Activated CD8-positive, alpha-beta memory T cell treated with anti-CD3 and anti-CD28 coated beads, Interleukin-2, amount 10 ng/mL, durations not matched to agents 7 days and 5 days (primary cell): ENCODE measurements around the gene DMXL2. TPM values are rescaled to one million over a fixed set of nuclear protein-coding genes. Genes with fewer than 3 reads are reported as not detected.
A peak's percentile ranks its signal among the peaks of the same experiment; 100 is the strongest.
"Not testable (repeated sequence)": the region's sequence is repeated elsewhere in the genome, so short reads cannot be mapped to it uniquely, and the experiment has no call there.

Experiments
- ATAC-seq: fragments of 150-1000 bp; cut with Tn5 transposase; one replicate; pipeline ENCODE4 v1.10.0; 2021; ENCODE audit warnings: moderate library complexity
- CTCF ChIA-PET: fragments of 350-600 bp; sonication (Branson Sonifier 250); formaldehyde crosslinking; loops from one replicate; lab custom pipeline; 2021; ENCODE audit warnings: antibody characterized with exemption; lab: Charles Lee
- DNase-seq: peaks from one replicate; pipeline ENCODE4 v3.0.0-alpha.2; 2020
- H3K27ac Mint-ChIP-seq: one replicate; pipeline ENCODE4 v1.8.0; 2021; ENCODE audit warnings: mild to moderate bottlenecking, mixed read lengths
- H3K27me3 Mint-ChIP-seq: one replicate; pipeline ENCODE4 v1.8.0; 2021; ENCODE audit warnings: mixed read lengths
- H3K36me3 Mint-ChIP-seq: one replicate; pipeline ENCODE4 v1.8.0; 2021; ENCODE audit warnings: mild to moderate bottlenecking, mixed read lengths
- H3K4me1 Mint-ChIP-seq: one replicate; pipeline ENCODE4 v1.8.0; 2021; ENCODE audit warnings: mixed read lengths
- H3K4me3 Mint-ChIP-seq: one replicate; pipeline ENCODE4 v1.8.0; 2021; ENCODE audit warnings: mild to moderate bottlenecking, moderate library complexity, mixed read lengths
- H3K9me3 Mint-ChIP-seq: one replicate; pipeline ENCODE4 v1.8.0; 2022; ENCODE audit warnings: low read depth, mixed read lengths
- total RNA-seq, 2 experiments: library from RNA; stranded (reverse); gene quantifications; one replicate each; pipeline ENCODE4 v1.2.3, GENCODE V29; 2021

DMXL2 gene, protein sequence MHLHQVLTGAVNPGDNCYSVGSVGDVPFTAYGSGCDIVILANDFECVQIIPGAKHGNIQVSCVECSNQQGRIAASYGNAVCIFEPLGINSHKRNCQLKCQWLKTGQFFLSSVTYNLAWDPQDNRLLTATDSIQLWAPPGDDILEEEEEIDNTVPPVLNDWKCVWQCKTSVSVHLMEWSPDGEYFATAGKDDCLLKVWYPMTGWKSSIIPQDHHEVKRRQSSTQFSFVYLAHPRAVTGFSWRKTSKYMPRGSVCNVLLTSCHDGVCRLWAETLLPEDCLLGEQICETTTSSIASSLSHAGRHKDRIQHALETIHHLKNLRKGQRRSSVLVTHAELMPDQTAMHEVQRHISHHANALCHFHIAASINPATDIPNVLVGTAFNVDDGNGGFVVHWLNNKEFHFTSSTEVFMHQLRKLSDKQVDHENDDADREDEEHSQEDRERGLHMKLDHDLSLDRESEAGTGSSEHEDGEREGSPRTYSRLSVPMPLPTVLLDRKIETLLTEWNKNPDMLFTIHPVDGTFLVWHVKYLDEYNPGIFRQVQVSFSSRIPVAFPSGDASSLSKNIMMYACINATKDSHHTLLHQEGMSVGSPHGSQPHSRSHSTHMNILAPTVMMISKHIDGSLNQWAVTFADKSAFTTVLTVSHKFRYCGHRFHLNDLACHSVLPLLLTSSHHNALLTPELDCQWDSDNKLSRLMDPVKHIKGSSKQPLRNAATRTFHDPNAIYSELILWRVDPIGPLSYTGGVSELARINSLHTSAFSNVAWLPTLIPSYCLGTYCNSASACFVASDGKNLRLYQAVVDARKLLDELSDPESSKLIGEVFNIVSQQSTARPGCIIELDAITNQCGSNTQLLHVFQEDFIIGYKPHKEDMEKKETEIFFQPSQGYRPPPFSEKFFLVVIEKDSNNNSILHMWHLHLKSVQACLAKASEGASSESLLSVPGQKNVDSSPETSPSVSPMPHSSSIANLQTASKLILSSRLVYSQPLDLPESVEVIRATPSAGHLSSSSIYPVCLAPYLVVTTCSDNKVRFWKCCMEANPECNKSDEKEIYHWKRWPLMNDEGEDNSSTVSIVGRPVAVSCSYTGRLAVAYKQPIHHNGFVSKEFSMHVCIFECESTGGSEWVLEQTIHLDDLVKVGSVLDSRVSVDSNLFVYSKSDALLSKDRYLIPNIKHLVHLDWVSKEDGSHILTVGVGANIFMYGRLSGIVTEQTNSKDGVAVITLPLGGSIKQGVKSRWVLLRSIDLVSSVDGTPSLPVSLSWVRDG (N-terminal part only)
- total RNA-seq: 10 to 100 TPM in 1 of 2 experiments, 1 to 10 TPM in 1; 7.3 to 10.4 TPM

DNA sequence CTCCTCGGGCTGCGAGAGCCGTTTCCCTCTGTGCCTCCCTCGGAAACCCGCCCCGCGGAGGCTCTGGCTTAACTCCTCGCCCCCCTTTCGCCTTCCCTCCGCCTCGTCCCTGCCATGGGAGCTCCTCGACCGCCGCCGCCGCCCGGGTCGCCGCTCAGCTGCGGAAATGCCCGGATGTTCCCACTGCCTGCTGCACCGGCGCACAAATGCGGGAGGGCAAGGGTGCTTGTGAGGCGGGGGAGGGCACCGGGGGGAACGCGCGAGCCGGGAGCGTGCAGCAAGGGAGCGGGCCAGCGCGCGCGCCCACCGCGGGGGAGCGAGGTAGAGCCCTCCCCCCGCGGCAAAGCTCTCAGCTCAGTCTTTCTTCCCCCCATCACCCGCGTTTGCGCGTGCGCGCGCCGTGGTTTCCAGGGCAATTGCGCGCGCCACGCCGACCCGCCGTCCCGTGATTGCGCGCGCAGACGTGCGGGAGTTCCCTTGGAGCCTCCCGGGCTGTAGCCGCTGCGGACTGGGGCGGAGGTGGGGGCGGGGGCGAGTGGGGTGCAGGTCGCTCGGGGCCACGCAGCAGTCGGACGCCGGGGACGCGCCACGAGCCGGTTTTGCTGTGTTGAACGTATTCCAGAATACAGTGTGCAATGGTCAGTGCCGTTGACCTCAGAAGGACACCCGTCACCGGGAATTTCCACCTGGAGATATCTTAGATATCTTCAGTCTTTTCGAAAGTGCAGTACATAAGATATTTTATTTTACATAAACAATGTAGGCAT lies at the start of gene DMXL2:
Gene DMXL2 (minus strand): TSS at position 168 of the 767 bp plus-strand sequence. CDS start 226 bp downstream, outside the sequence.
- H3K27ac Mint-ChIP-seq: peak within 1 kb of the TSS; percentile 76
- CTCF ChIA-PET: interaction anchor here (0.9 to 2.4 kb wide), 8 partner anchors 9 to 153 kb away, joined by 3 to 13 read pairs (median 4); no protein-coding TSS in a partner anchor
- H3K27me3 Mint-ChIP-seq: peaks cover 44% of the 10 kb centered on the region
- H3K36me3 Mint-ChIP-seq: no peaks in the 10 kb centered on the region
- peak; percentile 76 for ATAC-seq
- H3K4me3 Mint-ChIP-seq: peak within 1 kb of the TSS; percentile 83
- H3K9me3 Mint-ChIP-seq: no peaks in the 10 kb centered on the region
- H3K4me1 Mint-ChIP-seq: peaks cover 21% of the 10 kb centered on the region
- DNase-seq: peak; percentile 80

DNA sequence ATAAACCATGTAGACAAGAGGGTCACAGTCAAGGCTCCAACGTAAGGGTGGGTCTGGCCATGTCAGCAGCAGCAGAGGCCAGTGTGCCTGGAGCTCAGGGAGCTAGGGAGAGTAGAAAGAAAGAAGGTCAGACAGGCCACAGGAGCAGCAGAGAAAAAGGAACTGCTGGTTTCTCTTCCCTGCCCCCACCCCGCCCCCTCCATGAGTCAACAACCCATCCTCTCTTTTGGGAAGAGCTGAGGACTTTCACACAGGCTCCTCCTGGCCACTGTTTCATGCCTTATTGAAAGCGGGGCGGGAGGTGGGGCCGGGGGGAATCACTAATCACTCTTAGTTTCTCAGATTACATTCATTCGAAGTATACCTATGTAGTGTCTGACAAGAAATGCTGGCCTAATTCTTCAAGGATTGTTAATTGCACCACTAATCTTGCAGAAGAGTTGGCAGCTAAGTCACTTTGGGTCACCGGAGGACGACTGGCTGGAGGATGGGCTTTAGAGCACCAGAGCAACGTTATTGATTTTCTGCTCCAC lies 49.6 kb upstream of the DMXL2 start:
- ATAC-seq: no peak

DNA sequence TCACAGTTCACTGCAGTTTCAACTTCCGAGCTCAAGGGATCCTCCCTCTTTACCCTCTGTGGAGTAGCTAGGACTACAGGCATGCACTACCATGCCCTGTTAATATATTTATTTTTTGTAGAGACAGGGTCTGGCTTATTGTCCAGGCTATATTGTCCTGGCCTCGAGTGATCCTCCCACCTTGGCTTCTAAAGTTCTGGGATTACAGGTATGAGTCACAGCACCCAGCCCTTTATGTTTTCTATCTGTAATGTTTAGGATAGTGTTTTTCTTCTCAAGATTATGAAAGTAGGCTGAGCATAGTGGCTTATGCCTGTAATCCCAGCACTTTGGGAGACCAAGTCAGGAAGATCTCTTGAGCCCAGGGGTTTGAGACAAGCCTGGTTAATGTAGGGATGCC lies 46.8 kb upstream of the DMXL2 start:
- H3K27me3 Mint-ChIP-seq: peaks cover 30% of the 10 kb centered on the region
- no peak for ATAC-seq
- H3K4me3 Mint-ChIP-seq: no peak overlapping the region
- no peak overlapping the region for H3K27ac Mint-ChIP-seq
- H3K9me3 Mint-ChIP-seq: no peaks in the 10 kb centered on the region
- DNase-seq: no peak
- CTCF ChIA-PET: interaction anchor here (1.9 to 2.8 kb wide), 2 partner anchors 19 to 107 kb away, joined by 7 to 8 read pairs; no protein-coding TSS in a partner anchor
- H3K4me1 Mint-ChIP-seq: peaks cover 4% of the 10 kb centered on the region
- no peaks in the 10 kb centered on the region for H3K36me3 Mint-ChIP-seq

More for the DNA sequence above, 49.6 kb upstream of the DMXL2 start:
- Mint-ChIP-seq H3K27ac (no peak overlapping the region), H3K36me3 (no peaks in the 10 kb centered on the region), H3K27me3 (peaks cover 19% of the 10 kb centered on the region), H3K4me3 (no peak overlapping the region), H3K9me3 (no peaks in the 10 kb centered on the region), H3K4me1 (peaks cover 4% of the 10 kb centered on the region)
- no peak for DNase-seq
- CTCF ChIA-PET: interaction anchor here (2.1 to 2.8 kb wide), 2 partner anchors 104 to 105 kb away, joined by 7 to 10 read pairs; no protein-coding TSS in a partner anchor

DNA sequence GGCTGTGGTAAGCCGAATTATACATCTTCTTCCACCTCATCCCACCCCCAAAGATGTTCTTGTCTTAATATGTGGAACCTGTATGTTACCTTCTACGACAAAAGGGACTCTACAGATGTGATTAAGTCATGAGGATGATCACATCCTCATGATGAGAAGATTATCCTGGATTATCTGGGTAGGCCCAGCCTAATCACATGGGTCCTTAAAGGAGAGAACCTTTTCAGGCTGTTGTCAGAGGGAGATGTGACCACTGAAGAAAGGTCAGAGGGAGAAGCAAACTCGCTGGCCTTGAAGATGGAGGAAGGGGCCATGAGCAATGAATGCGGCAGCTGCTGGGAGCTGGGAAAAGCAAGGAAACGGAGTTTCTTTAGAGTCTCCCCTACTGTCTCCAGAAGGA lies 45.9 kb upstream of the DMXL2 start:
- ATAC-seq (no peak), DNase-seq (no peak)
- CTCF ChIA-PET: no interaction called here
- no peaks in the 10 kb centered on the region for H3K36me3 Mint-ChIP-seq
- peaks cover 4% of the 10 kb centered on the region for H3K4me1 Mint-ChIP-seq
- H3K4me3 Mint-ChIP-seq: no peak overlapping the region
- H3K27me3 Mint-ChIP-seq: peaks cover 30% of the 10 kb centered on the region
- no peaks in the 10 kb centered on the region for H3K9me3 Mint-ChIP-seq
- no peak overlapping the region for H3K27ac Mint-ChIP-seq

DNA sequence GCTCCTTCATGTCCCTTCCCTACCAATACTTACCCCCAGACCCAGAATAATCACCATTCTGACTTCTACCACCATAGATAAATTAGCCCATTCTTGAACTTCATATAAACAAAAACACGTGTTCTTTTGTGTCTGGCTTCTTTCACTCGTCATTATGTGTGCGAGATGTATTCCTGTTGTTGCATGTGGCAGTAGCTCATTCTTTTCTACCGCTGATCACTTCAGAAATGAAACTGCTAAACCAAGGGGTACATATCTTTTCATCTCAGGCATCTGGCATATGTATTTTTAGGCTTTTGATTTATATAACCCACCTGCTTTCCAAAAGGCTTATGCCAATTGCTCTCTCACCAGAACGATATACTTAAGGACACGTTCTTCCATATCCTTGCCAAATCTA lies 44.9 kb upstream of the DMXL2 start:
- DNase-seq (no peak), ATAC-seq (no peak)
- no peak overlapping the region for H3K27ac Mint-ChIP-seq
- H3K27me3 Mint-ChIP-seq: peaks cover 34% of the 10 kb centered on the region
- no peaks in the 10 kb centered on the region for H3K9me3 Mint-ChIP-seq
- no peak overlapping the region for H3K4me3 Mint-ChIP-seq
- CTCF ChIA-PET: interaction anchor here (2.1 kb wide), 1 partner anchor 109 kb away, joined by 9 read pairs; no protein-coding TSS in a partner anchor
- peaks cover 4% of the 10 kb centered on the region for H3K4me1 Mint-ChIP-seq
- no peaks in the 10 kb centered on the region for H3K36me3 Mint-ChIP-seq

DNA sequence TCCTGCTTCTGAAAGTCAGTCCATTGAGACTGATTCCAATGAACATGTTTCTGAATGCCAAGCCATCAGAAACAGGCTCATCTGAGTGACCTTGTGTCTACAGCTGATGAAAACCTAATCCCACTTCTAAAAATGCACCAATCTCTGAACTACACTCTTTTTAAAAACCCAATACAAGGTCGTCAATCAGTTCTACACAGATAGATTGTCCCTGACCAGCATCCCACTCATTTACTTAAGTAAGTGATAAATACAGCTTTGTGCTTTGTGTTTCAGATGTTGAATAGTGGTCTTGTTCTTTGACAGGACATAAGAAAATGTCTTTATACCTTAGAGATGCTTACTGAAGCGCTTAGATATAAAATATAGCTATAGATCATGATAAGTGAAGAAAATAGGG lies 38.5 kb upstream of the DMXL2 start:
- no peak overlapping the region for H3K4me3 Mint-ChIP-seq
- no peaks in the 10 kb centered on the region for H3K4me1 Mint-ChIP-seq
- H3K27me3 Mint-ChIP-seq: peaks cover 15% of the 10 kb centered on the region
- CTCF ChIA-PET: interaction anchor here (1.0 to 1.4 kb wide), 4 partner anchors 14 to 1070 kb away, joined by 3 to 6 read pairs (median 3); no protein-coding TSS in a partner anchor
- H3K36me3 Mint-ChIP-seq: no peaks in the 10 kb centered on the region
- no peak overlapping the region for H3K27ac Mint-ChIP-seq
- ATAC-seq: no peak
- no peak for DNase-seq
- no peaks in the 10 kb centered on the region for H3K9me3 Mint-ChIP-seq

DNA sequence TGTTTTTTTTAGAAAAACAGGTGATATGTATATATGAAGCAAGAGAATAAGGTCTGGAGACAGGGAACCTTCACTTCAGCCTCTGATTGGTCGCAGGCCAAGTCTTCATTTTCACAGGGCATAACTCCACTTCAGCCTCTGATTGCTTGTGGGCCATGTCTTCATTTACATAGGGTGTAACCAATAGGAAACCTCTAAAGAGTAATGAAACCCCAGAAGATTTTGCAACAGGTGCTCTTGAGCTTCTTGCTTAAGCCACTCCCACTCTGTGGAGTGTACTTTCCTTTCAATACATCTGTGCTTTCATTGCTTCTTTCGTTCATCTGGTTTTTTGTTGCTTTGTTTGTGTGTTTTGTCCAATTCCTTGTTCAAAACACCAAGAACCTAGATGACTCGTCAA lies 36.1 kb upstream of the DMXL2 start:
- Mint-ChIP-seq H3K4me1 (no peaks in the 10 kb centered on the region), H3K27me3 (peaks cover 9% of the 10 kb centered on the region), H3K9me3 (no peaks in the 10 kb centered on the region), H3K36me3 (no peaks in the 10 kb centered on the region), H3K27ac (no peak overlapping the region), H3K4me3 (no peak overlapping the region)
- CTCF ChIA-PET: interaction anchor here (1.2 kb wide), 1 partner anchor 9 kb away, joined by 3 read pairs; no protein-coding TSS in a partner anchor
- DNase-seq (no peak), ATAC-seq (no peak)

DNA sequence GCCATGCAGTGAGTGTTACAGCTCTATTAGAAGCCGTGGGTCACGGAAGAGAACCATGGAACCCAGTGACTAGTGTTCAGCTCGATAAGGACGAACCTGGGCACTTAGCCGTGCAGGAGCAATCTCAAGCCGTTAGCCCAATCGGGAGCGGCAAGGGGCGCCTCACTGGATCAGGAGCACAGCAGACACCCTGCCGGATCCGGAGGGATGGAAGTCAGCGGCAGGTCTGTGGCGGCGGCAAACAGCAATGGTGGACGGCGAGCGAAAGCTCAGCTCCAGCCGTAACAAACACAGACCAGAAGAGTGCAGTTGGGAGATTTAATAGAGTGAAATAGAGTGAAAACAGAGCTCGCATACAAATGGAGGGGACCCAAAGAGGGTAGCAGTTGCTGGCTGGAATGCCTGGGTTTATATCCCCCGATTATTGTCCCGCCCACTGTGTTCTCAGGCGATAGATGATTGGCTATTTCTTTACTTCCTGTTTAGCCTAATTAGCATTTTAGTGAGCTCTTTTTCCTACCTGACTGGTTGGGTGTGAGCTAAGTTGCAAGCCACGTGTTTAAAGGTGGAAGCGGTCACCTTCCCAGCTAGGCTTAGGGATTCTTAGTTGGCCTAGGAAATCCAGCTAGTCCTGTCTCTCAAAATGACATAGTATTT lies 33.0 kb upstream of the DMXL2 start:
- ATAC-seq, DNase-seq, H3K4me1 Mint-ChIP-seq, H3K36me3 Mint-ChIP-seq, H3K27me3 Mint-ChIP-seq, H3K27ac Mint-ChIP-seq, H3K9me3 Mint-ChIP-seq, H3K4me3 Mint-ChIP-seq: not testable (repeated sequence)
- CTCF ChIA-PET: interaction anchor here (5.3 kb wide), 1 partner anchor 121 kb away, joined by 32 read pairs; no protein-coding TSS in a partner anchor

DNA sequence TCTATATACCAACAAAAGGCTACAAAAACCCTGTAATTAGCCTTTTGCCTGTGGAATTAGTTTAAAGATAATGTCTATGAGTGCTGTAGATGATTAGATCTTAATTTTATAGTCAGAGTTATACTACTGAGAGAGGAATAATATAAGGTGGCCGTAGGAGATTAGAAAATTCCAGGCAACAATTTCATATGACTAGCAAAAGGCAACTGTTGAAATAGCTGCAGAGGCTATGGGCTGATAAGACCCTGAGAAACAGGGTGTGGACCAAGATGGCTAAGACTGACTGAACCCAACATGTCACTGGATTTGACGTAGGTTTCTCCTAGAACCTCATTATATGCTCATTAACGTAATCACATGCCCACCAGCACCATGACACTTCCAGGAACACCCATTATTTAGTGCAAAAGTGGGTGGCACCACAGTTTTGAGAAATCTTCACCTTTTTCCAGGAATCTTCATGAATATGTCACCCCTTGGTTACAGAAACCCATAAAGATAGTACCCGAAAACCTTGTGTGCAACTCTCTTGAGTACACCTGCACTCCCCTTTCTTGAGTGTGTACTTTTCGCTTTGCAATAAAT lies 29.6 kb upstream of the DMXL2 start:
- H3K36me3 Mint-ChIP-seq: no peaks in the 10 kb centered on the region
- peaks cover 2% of the 10 kb centered on the region for H3K27me3 Mint-ChIP-seq
- CTCF ChIA-PET: interaction anchor here (9.2 kb wide), 1 partner anchor 124 kb away, joined by 216 read pairs; no protein-coding TSS in a partner anchor
- no peak overlapping the region for H3K4me3 Mint-ChIP-seq
- H3K4me1 Mint-ChIP-seq: peaks cover 9% of the 10 kb centered on the region
- no peak for DNase-seq
- ATAC-seq: no peak
- H3K27ac Mint-ChIP-seq: no peak overlapping the region
- H3K9me3 Mint-ChIP-seq: no peaks in the 10 kb centered on the region

DNA sequence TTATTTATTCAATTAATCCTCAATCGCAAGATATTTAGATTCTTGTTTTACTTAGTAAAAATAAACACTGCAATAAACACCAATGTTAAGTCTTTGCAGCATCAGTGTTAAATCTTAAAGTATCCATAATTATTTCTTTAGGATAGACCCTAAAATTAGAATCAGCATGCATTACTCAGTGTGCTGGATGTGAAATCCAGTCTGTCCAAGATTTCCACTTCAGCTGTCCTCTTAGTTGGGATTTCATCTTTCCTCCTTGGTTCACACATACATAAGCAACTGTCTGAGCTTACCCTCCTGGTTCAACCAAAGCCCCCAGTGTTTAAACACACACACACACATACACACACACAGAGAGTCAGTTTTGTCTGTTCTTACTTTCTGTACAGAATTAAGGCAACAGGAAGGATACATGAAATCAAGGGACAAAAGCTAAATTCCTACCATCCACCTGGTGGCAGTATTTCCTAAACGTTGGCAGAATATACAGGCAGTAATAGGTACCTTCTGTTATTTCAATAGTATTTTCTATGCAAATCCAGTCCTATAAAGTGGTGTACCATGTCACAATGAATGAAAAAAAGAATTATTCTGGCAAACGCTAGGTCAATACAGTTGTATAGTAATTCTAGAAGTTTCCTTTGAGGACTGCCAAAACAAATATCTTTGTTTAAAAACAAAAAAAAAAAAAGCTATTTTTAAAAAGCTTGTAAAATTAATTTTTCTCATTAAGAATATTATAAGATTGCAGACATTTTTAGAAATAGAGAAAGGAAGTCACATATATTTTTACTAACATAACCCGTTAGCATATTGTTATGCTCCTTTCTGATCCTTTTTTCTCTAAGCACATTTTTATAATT lies 27.3 kb upstream of the DMXL2 start:
- Mint-ChIP-seq H3K27me3 (peaks cover 2% of the 10 kb centered on the region), H3K9me3 (no peaks in the 10 kb centered on the region), H3K36me3 (no peaks in the 10 kb centered on the region), H3K4me1 (peaks cover 11% of the 10 kb centered on the region), H3K4me3 (no peak overlapping the region), H3K27ac (no peak overlapping the region)
- CTCF ChIA-PET: interaction anchor here (0.5 to 9.2 kb wide), 33 partner anchors 8 to 1085 kb away, joined by 3 to 216 read pairs (median 3); partner anchors contain the start of genes DMXL2, LYSMD2 and TMOD2
- peak; percentile 52 for DNase-seq
- peak; percentile 70 for ATAC-seq
